PC-3 (cell line): ENCODE measurements around the gene ESR1.

Source experiments
- EZH2 ChIP-seq: fragments of 300-600 bp; sonication (generic); IDR thresholded peaks from one replicate; pipeline ENCODE4 v1.6.1; 2017; ENCODE audit warnings: antibody characterized with exemption, mild to moderate bottlenecking, low read length; ENCODE audit not compliant: unreplicated experiment
- TF ChIP-seq, protein P1 (sequence below): fragments of 300-600 bp; sonication (generic); conservative IDR thresholded peaks from 2 replicates; pipeline ENCODE4 v1.5.1; 2017; ENCODE audit warnings: antibody characterized with exemption, low read depth, mild to moderate bottlenecking, low read length

DNA sequence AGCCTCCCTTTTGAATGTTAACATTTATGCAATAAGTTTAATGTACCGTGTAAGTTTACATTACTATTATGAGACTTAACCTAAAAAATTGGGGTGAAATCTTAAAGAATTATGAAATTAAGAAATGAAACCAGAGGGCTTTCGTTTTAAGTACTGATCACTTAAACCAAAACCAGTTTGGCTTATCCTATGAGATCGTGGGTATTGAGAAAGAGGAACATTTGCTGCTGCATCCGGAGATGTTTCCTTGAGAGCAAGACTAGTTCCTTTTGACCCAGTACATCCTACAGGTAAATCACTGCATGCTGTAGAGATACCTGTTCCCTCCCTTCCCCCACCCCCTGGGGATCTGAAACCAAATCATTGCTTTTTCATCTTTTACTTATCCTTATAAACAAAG lies 201.3 kb downstream of the ESR1 start:
- no peak for TF ChIP-seq EZH2
- TF ChIP-seq, protein P1, sequence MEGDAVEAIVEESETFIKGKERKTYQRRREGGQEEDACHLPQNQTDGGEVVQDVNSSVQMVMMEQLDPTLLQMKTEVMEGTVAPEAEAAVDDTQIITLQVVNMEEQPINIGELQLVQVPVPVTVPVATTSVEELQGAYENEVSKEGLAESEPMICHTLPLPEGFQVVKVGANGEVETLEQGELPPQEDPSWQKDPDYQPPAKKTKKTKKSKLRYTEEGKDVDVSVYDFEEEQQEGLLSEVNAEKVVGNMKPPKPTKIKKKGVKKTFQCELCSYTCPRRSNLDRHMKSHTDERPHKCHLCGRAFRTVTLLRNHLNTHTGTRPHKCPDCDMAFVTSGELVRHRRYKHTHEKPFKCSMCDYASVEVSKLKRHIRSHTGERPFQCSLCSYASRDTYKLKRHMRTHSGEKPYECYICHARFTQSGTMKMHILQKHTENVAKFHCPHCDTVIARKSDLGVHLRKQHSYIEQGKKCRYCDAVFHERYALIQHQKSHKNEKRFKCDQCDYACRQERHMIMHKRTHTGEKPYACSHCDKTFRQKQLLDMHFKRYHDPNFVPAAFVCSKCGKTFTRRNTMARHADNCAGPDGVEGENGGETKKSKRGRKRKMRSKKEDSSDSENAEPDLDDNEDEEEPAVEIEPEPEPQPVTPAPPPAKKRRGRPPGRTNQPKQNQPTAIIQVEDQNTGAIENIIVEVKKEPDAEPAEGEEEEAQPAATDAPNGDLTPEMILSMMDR, result no peak
